HG02759 (cell line): ENCODE data around the gene RASSF4.
A peak's percentile ranks its signal among the peaks of the same experiment; 100 is the strongest.

Experiments
- ATAC-seq: cut with Tn5 transposase; IDR thresholded peaks from one replicate; pipeline ENCODE4 v1.9.1; 2021; ENCODE audit warnings: mild to moderate bottlenecking, moderate library complexity; ENCODE audit not compliant: unreplicated experiment

Gene RASSF4

GRCh38 chr10:44974082-44974627 lies 14.6 kb downstream of the RASSF4 start:
- peak; percentile 2 for ATAC-seq

DNA sequence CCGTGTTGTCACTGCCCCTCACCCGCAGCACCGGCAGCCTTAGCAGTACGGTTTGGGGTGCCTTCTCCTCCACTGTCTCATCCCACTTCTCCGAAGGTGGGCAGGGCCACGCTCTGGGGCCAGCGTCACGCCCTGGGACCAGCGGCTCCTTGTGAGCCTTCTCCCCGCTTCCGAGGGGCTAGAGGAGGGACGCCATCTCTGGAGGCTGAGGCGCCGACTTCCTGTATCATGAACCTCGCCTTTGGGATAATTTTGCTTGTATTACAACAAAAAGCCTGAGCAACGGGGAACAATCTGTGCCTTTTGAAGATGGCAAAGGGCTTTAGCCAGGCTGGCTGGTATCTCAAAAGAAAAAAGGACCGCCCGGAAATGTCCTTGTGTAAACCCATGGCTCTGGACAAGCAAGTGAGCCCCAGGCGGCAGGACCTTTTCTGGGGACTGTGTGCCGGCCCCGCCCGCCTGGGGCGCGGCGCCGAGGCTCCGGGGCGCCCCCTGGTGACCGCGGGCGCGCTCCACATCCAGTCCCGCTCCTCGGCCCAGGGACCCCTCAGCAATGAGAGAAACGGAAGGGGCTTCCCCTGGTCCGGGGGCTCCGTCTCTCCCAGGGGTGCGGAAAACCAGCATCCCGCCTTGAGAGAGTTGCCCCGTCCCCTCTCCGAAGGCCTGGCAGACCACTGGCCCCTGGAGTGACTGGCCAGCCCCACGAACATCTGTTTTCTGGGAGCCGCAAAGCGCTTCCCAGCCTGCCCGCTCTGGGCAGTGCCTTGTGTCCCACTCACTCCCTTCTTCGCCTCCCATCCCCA lies 15.2 kb downstream of the RASSF4 start:
- ATAC-seq, result peak; percentile 75

DNA sequence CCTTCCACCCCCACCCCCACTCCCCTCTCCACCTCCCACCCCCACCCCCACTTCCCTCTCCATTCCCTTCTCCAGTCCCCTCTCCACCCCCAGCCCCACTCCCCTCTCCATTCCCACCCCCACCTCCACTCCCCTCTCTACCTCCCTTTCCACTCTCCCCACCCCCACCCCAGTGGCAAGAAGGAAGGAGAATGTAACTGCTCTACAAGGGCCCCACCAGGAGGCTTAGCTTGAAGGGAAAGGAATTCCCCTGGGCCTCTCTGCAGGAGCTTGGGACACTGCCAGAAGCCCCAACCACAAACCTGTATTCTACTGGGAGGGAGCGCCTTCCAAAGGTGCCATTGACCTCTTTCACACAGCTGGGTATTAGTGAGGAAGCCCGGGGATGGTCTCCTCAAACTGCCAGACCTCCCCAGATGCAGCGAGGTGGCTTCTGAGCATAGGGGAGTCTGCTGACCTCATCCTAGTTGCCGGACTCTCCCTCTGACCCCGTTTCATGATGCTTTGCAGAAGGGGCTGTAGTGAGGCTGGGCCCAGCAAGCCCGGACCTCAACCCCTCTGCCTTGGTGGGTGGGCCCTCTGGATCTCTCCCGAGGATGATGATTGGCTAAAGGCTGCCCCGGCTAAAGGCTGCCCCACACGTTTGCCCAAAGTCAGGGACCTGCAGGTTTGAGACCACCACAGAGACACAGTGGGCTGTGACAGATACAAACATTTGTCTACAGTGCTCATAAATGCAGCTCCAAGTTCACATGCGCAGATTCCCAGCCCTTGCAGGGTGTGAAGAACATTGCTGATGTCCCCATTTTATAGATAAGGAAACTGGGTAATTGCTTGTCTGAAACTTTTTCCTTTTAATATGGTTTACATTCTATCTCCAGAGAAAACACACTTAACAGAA lies 16.1 kb downstream of the RASSF4 start:
- no peak for ATAC-seq

GRCh38 chr10:44976352-44977198 lies 17.0 kb downstream of the RASSF4 start:
- ATAC-seq, result no peak

GRCh38 chr10:44977287-44978212 lies 17.9 kb downstream of the RASSF4 start:
- no peak for ATAC-seq

DNA sequence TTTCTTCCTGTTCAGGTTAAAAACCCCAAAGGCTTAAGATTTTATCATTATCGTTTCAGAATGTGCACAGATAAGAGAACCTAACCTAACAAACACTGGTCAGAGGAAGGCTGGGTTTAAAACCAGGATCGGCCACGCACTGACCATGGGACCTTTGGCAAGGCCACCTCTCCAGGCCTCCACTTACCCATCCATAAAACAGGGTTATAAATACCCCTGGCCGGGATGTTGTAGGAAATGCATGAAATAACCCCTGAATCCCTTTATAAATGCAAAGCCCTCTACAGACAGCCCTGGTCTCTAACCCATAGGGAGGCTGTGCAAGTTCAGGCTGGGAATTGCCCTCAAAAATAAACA lies 18.6 kb downstream of the RASSF4 start:
- ATAC-seq, result no peak

DNA sequence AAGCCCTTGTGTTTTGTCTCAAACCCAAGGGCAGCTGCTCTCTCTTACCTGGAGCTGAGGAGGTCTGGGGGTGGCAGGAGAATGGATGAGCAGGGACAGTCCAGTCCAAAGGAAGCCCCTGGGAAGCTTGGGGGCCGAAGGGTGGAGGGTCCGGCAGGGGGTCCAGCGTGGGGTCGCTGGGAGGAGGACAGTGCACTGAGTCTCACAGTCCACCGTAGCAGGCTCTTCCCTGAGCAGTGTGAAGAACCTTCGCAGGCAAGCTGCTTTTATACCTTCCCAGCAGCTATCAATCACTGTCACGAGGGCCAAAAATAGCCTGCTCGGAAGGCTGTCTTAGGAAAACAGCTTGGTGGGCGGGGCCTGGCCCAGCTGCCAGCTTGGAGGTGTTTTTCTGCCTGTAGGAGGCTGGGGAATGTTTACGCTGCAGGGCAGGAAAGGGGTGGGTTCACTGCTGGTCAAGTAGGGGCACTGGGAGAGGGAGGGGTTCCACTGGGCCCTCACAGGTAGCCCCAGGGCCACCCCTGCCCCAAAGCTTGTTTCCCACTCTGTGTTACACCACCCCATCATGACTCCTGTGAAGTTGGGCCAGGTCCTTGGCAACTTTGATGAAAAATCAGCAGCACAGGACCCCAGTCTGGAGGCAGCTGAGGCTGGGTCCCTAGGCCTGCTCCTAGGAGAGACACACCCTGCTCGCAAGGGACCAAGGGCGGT lies 19.1 kb downstream of the RASSF4 start, which contains the start of gene DEPP1:
TSS of gene DEPP1 (minus strand) at position 240 of the 711 bp plus-strand sequence. CDS start 779 bp downstream, outside the sequence.
- no peak for ATAC-seq

DNA sequence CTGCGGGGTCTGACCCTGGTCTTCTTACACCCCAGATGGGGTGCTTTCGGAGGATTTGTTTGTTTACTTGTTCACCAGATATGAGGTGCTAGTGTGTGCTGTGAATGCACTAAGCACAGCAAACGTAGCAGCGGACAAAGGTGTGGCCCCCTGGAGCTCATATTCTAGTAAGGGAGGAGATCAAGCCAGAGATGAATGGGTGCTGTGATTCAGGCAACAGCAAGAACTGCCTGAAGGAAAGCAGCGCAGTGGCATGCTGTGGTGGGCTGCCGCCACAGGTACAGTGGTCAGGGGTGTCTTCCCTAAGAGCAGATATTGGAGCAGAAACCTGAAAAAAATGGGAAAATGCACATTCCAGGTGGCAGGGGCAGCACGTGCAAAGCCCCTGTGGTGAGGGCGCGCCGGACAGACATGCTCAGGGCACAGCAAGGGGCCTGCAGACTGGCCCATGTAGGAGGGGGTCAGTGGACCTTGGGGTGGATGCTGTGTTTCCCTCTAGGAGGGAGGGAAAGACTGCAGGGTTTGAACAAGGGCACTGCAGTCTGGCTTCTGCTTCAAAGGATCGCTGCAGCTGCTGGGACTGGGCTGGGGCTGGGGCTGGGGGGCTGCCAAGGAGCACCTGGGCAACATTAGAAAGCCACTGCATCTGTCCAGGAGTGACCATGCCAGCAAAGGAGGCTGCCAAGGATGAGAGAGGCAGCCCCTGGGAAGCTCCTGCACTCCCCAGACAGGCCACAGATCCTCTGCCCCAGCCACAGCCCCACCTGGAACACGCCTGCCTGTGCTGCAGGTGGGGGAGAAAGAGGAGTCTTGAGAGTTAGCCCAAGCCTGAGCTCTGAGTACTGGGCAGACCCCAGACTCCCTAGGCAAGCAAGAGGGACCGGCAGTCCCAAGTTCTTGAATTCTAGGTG lies 19.9 kb downstream of the RASSF4 start:
- ATAC-seq, result no peak

GRCh38 chr10:44980309-44981171 lies 20.9 kb downstream of the RASSF4 start:
- no peak for ATAC-seq

- ATAC-seq, result peak; percentile 59
Observed at GRCh38 chr10:44981172-44982113, 21.8 kb downstream of the RASSF4 start.

GRCh38 chr10:44982114-44982460 lies 22.5 kb downstream of the RASSF4 start:
- no peak for ATAC-seq

- no peak for ATAC-seq
Observed at GRCh38 chr10:44982496-44982895, 22.9 kb downstream of the RASSF4 start.

- no peak for ATAC-seq
Observed at GRCh38 chr10:44983066-44983894, 23.7 kb downstream of the RASSF4 start.

DNA sequence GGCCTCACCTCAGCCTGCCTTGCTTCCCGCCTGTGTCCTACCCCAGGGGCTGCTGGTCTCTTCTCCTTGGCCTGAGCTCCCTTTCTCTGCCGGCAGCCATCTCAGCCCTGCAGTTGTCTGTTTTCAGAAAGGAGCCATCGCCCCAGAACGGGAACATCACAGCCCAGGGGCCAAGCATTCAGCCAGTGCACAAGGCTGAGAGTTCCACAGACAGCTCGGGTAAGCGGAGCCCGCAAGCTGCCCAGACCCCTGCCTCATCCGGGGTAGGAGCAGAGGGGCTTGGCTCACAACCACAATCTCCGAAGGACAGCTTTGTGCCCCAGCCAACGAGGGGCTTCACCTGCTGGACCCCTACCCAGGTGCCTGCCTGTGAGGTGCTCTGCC lies 24.3 kb downstream of the RASSF4 start:
- ATAC-seq, result no peak

GRCh38 chr10:44984671-44985101 lies 25.1 kb downstream of the RASSF4 start:
- no peak for ATAC-seq
